IMR-90 (cell line): Measurements from ENCODE around the gene PITPNM3. TPM values are rescaled to one million over a fixed set of nuclear protein-coding genes. Genes with fewer than 3 reads are reported as not detected.

ENCODE experiments used
- ATAC-seq: fragments of 200-7000 bp; cut with Tn5 transposase; 2 replicates; pipeline ENCODE4 v1.9.1; 2020; ENCODE audit warnings: low read depth, mild to moderate bottlenecking, moderate library complexity
- BruUV-seq: library from RNA; stranded (reverse); fragments of 400-500 nt; replicated peaks from 2 replicates; lab custom pipeline; 2021; lab: Mats Ljungman, UMichigan
- CTCF ChIA-PET: fragments of 300-600 bp; formaldehyde crosslinking; extraction: SDS; loops from one replicate; lab custom pipeline; 2021; ENCODE audit warnings: antibody characterized with exemption; lab: Yijun Ruan, JAX
- POLR2A ChIA-PET: fragments of 300-600 bp; sonication (Branson Sonifier 250); formaldehyde crosslinking; loops from one replicate; lab custom pipeline; 2022; ENCODE audit warnings: antibody characterized with exemption; ENCODE audit not compliant: unreplicated experiment; lab: Charles Lee
- DNase-seq: peaks from one replicate; pipeline ENCODE4 v3.0.0; 2013
- H2AFZ ChIP-seq: replicated peaks from 2 replicates; pipeline ENCODE3; 2013; ENCODE audit warnings: low read length, mild to moderate bottlenecking; ENCODE audit not compliant: poor library complexity
- H2AK5ac ChIP-seq: 2 replicates; pipeline ENCODE4 v1.6.1; 2013; ENCODE audit warnings: low read depth, low read length, inconsistent platforms
- H2AK9ac ChIP-seq: replicated peaks from 2 replicates; pipeline ENCODE3; 2013; ENCODE audit warnings: mild to moderate bottlenecking, low read depth, low read length, moderate library complexity; ENCODE audit not compliant: poor library complexity
- H2BK120ac ChIP-seq: 2 replicates; pipeline ENCODE4 v1.6.1; 2013; ENCODE audit warnings: low read depth, low read length, inconsistent platforms
- H2BK15ac ChIP-seq: 3 replicates; pipeline ENCODE4 v1.6.1; 2013; ENCODE audit warnings: low read depth, low read length, inconsistent platforms
- H2BK20ac ChIP-seq: 2 replicates; pipeline ENCODE4 v1.6.1; 2013; ENCODE audit warnings: low read depth, mild to moderate bottlenecking, inconsistent platforms, low read length, moderate library complexity
- H2BK5ac ChIP-seq: 2 replicates; pipeline ENCODE4 v1.6.1; 2013; ENCODE audit warnings: mild to moderate bottlenecking, low read depth, low read length, inconsistent platforms; ENCODE audit not compliant: poor library complexity, severe bottlenecking
- H3K14ac ChIP-seq: replicated peaks from 2 replicates; pipeline ENCODE4 v1.6.1; 2013; ENCODE audit warnings: low read depth, low read length, inconsistent platforms
- H3K18ac ChIP-seq: 2 replicates; pipeline ENCODE4 v1.6.1; 2013; ENCODE audit warnings: low read depth, low read length, control low read depth
- H3K23ac ChIP-seq: 2 replicates; pipeline ENCODE4 v1.6.1; 2013; ENCODE audit warnings: low read depth, low read length, inconsistent platforms
- H3K27ac ChIP-seq: 2 replicates; pipeline ENCODE4 v1.5.1; 2013; ENCODE audit warnings: mild to moderate bottlenecking, control low read depth, low read length; ENCODE audit not compliant: insufficient read depth
- H3K27me3 ChIP-seq: 2 replicates; pipeline ENCODE4 v1.6.1; 2013; ENCODE audit warnings: low read length; ENCODE audit not compliant: control insufficient read depth, insufficient read depth
- H3K36me3 ChIP-seq: 2 replicates; pipeline ENCODE4 v1.6.1; 2013; ENCODE audit warnings: low read length, mixed read lengths; ENCODE audit not compliant: control insufficient read depth, insufficient read depth
- H3K4ac ChIP-seq: 2 replicates; pipeline ENCODE4 v1.6.1; 2013; ENCODE audit warnings: low read depth, low read length, inconsistent platforms
- H3K4me1 ChIP-seq: 2 replicates; pipeline ENCODE4 v1.6.1; 2013; ENCODE audit warnings: low read length, mixed read lengths; ENCODE audit not compliant: control insufficient read depth, insufficient read depth
- H3K4me2 ChIP-seq: 2 replicates; pipeline ENCODE4 v1.6.1; 2013; ENCODE audit warnings: low read depth, mild to moderate bottlenecking, control low read depth, low read length, moderate library complexity
- H3K4me3 ChIP-seq: 2 replicates; pipeline ENCODE4 v1.5.1; 2013; ENCODE audit warnings: low read depth, mild to moderate bottlenecking, control low read depth, low read length, moderate library complexity; ENCODE audit not compliant: insufficient read depth
- H3K56ac ChIP-seq: 2 replicates; pipeline ENCODE4 v1.6.1; 2013; ENCODE audit warnings: low read length, inconsistent platforms; ENCODE audit not compliant: insufficient read depth; ENCODE audit errors: extremely low read depth
- H3K79me1 ChIP-seq, 2 experiments: 2 replicates each; pipeline ENCODE4 v1.6.1; 2013; ENCODE audit warnings: low read length in 2 of 2, inconsistent platforms in 1 of 2, low read depth in 1 of 2
- H3K9ac ChIP-seq: 2 replicates; pipeline ENCODE4 v1.6.1; 2013; ENCODE audit warnings: low read depth, low read length, control low read depth
- H3K9me1 ChIP-seq: 2 replicates; pipeline ENCODE4 v1.6.1; 2013; ENCODE audit warnings: low read length, inconsistent platforms; ENCODE audit not compliant: insufficient read depth
- H3K9me3 ChIP-seq: 2 replicates; pipeline ENCODE4 v1.6.1; 2013; ENCODE audit warnings: low read length; ENCODE audit not compliant: control insufficient read depth, insufficient read depth
- H4K20me1 ChIP-seq: 2 replicates; pipeline ENCODE4 v1.6.1; 2013; ENCODE audit warnings: low read length, inconsistent platforms; ENCODE audit not compliant: insufficient read depth
- H4K5ac ChIP-seq: 2 replicates; pipeline ENCODE4 v1.6.1; 2013; ENCODE audit warnings: mild to moderate bottlenecking, low read depth, low read length, control low read depth
- H4K8ac ChIP-seq, 2 experiments: 2 replicates each; pipeline ENCODE4 v1.6.1; 2013; ENCODE audit warnings: low read depth in 2 of 2, low read length in 2 of 2, control low read depth in 1 of 2, inconsistent platforms in 1 of 2
- H4K91ac ChIP-seq: 2 replicates; pipeline ENCODE4 v1.6.1; 2013; ENCODE audit warnings: low read depth, low read length, inconsistent platforms; ENCODE audit not compliant: insufficient read depth
- RFX5 ChIP-seq: IDR thresholded peaks from 2 replicates; pipeline ENCODE4 v1.8.0; 2012; ENCODE audit warnings: low read depth, mild to moderate bottlenecking, low read length, moderate library complexity
- WGBS, 2 experiments: methylation state at CpG; one replicate each; pipeline versions ENCODE4 v1.1.5 to v1.1.7; 2013; ENCODE audit warnings: missing lambda C conversion rate in 2 of 2; ENCODE audit not compliant: insufficient read length in 1 of 2; ENCODE audit errors: extremely low coverage in 2 of 2; 5-methylcytosine and 5-hydroxymethylcytosine counted together
- dilution Hi-C: fragments of 300-500 bp; cut with HindIII; formaldehyde crosslinking; loops from one replicate; pipeline ENCODE4 v1.14.3; 2018; ENCODE audit warnings: low sequenced_read_pairs; ENCODE audit not compliant: unreplicated experiment
- in situ Hi-C: fragments of 300-500 bp; cut with MboI; formaldehyde crosslinking; loops from 3 replicates; pipeline ENCODE4 v1.14.3; 2019; ENCODE audit warnings: low sequenced_read_pairs, inconsistent platforms, mixed read lengths
- intact Hi-C: fragments of 100-400 bp; cut with micrococcal nuclease; formaldehyde crosslinking; loops from 2 replicates; pipeline ENCODE4 v1.10.0; 2022
- polyA plus RNA-seq, 3 experiments: library from polyadenylated mRNA; depleted of rRNA; stranded (reverse); fragments of >200 nt; gene quantifications; 2 replicates each; pipeline ENCODE4 v1.2.3, GENCODE V29; 2012; ENCODE audit warnings: low replicate concordance in 1 of 3
- total RNA-seq: library from RNA; depleted of rRNA; stranded (reverse); fragments of >200 nt; gene quantifications from 2 replicates; pipeline ENCODE4 v1.2.3, GENCODE V29; 2012
- TF ChIP-seq, protein P1 (sequence below): fragments of 150-350 bp; IDR thresholded peaks from 2 replicates; pipeline ENCODE4 v1.6.1; 2016; ENCODE audit warnings: low read depth, mild to moderate bottlenecking, low read length, moderate library complexity, borderline replicate concordance

The PITPNM3 gene
- total and polyA plus RNA-seq, 2 of the 4 experiments (the other 2 are of a cell fraction) = 0.54 to 1.7 TPM

DNA sequence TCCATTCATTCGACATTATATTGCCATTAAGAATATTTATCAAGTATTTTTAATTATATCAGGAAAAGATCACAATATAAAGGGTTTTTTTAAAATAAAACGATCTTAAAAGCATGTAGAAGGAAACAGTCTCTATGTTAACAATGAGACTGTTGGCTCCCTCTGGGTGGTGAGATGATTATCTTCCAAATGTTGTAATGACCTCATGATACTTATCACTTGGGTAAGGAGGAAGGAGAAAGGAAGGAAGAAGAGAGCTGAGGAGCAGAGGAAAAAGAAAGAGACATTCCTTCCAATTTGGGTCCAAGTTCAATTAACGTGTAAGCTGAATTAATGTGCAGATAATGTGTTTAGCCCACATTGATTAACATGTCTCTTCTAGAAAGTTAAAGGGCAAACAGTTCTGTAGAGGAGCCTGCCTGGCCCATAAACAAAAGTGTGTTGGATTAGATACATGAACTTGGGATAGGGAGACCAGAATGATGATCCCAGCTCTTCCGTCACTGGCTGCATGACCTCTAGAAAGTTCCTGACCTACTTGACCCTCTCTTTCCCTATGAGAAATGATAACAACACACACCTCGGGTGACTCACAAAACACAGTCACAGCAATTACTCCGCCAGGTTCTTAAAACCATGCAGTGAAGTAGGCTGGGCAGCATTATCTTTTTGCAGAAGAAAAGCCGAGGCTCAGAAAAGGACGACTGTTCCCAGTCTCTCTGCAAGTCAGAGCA, 80.1 kb downstream of the PITPNM3 start:
- intact Hi-C loops = no loop called here

More for the DNA sequence above, 80.1 kb downstream of the PITPNM3 start:
- Histone ChIP-seq H4K91ac (no peak overlapping the region), H2BK5ac (no peak overlapping the region), H3K27me3 (peaks cover 11% of the 10 kb centered on the region; the same call in 1 of the 2 replicates), H4K5ac (no peak overlapping the region), H2AFZ (no peak overlapping the region), H3K9me3 (no peaks in the 10 kb centered on the region), H3K27ac (no peak overlapping the region), H2AK5ac (no peak overlapping the region), H4K8ac (no peak overlapping the region), H3K79me1 (no peaks in the 10 kb centered on the region), H3K18ac (no peak overlapping the region), H3K4me2 (no peak overlapping the region), H2BK15ac (no peak overlapping the region), H3K9ac (no peak overlapping the region), H4K20me1 (peaks cover 4% of the 10 kb centered on the region; the same call in 1 of the 2 replicates), H3K56ac (no peak overlapping the region), H3K9me1 (peaks cover 7% of the 10 kb centered on the region; the same call in 1 of the 2 replicates), H3K23ac (no peak overlapping the region), H2BK20ac (no peak overlapping the region), H2BK120ac (no peak overlapping the region), H3K36me3 (no peaks in the 10 kb centered on the region), H2AK9ac (no peak overlapping the region), H3K4me3 (no peak overlapping the region), H3K14ac (no peak overlapping the region), H3K4ac (no peak overlapping the region), H3K4me1 (peaks cover 13% of the 10 kb centered on the region)
- ATAC-seq (no peak), DNase-seq (no peak)
- BruUV-seq = no TSS peak
- POLR2A ChIA-PET = no interaction called here
- in situ Hi-C loops (loop anchor here (10.0 kb wide), 1 partner anchor 169 kb away; the partner anchor contains the start of genes KIAA0753 and TXNDC17), dilution Hi-C loops (no loop called here)
- CTCF ChIA-PET = no interaction called here
- TF ChIP-seq RFX5 = no peak
- TF ChIP-seq, protein P1, sequence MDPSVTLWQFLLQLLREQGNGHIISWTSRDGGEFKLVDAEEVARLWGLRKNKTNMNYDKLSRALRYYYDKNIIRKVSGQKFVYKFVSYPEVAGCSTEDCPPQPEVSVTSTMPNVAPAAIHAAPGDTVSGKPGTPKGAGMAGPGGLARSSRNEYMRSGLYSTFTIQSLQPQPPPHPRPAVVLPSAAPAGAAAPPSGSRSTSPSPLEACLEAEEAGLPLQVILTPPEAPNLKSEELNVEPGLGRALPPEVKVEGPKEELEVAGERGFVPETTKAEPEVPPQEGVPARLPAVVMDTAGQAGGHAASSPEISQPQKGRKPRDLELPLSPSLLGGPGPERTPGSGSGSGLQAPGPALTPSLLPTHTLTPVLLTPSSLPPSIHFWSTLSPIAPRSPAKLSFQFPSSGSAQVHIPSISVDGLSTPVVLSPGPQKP = no peak
- 75% methylated on average over 5 of the region's 8 CpGs; no CpG with 5 or more reads in 1 of the 2 experiments for WGBS, 2 experiments
